GM19438 (cell line): ENCODE measurements around the gene SGK1.
"Not testable (repeated sequence)": the region's sequence is repeated elsewhere in the genome, so short reads cannot be mapped to it uniquely, and the experiment has no call there.

Experiments used
- ATAC-seq: cut with Tn5 transposase; IDR thresholded peaks from one replicate; pipeline ENCODE4 v1.9.1; 2021; ENCODE audit warnings: low read depth; ENCODE audit not compliant: unreplicated experiment

Gene SGK1

GRCh38 chr6:134195164-134195906, 122.6 kb downstream of the SGK1 start:
- ATAC-seq, result no peak

DNA sequence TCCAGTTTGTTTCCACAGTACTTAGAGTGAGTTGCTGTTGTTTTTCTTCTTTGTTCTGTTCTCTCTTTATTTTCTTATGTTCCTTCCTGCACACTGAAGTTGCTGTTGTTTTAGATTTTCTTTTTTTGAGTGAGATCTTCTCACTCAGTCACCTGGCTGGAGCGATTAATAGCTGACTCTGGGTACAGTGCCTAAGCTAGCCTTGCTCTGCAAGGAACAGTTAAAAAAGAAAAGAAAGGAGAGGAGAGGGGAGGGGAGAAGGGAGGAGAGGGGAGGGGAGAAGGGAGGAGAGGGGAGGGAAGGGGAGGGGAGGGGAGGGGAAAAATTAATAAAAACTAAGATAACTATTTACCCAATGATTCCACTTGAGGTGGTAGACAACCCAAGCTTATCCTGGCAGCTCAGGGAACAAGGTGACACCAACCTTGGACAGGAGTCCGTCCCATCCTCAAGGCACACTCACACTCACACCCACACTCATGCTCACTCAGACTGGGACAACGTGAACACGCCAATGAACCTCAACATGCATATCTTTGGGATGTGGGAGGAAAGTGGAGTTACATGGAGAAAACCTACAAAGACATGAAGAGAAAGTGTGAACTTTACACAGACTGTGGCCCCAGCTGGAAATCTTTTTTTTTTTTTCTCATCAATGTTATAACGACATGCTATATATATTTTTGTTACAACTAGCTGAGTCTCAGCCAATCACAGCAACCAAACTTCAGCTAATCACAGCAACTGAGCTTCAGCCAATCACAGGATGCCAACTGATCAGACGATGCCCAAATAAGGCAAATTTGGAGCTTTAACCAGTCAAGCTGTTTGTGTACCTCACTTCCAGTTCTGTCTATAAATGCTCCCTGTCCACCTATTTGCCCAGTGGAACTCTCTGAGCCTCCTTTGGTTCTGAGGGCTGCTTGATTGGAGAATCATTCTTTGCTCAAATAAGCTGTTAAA, 124.1 kb downstream of the SGK1 start:
- ATAC-seq, result no peak

- ATAC-seq, result not testable (repeated sequence)
Measured at GRCh38 chr6:134192609-134193008, 125.3 kb downstream of the SGK1 start.

DNA sequence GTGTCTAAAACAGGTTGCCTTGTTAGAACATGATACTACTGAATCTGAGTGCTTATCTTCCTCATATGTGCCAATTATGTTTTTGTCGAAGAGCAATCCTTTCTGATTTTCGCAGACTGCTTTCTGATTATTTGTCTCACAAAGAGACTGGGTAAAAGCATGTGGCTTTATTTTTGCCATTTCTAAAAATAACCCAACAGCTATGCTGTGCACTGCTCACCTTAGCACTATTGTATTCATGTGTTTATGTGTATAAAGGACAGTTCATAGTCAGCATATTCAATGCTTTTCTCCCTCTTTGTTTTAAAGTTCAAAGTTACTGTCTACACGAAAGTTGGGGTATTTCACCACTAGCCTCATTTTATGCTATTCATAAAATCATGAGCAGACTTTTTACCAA, 127.0 kb downstream of the SGK1 start:
- no peak for ATAC-seq

DNA sequence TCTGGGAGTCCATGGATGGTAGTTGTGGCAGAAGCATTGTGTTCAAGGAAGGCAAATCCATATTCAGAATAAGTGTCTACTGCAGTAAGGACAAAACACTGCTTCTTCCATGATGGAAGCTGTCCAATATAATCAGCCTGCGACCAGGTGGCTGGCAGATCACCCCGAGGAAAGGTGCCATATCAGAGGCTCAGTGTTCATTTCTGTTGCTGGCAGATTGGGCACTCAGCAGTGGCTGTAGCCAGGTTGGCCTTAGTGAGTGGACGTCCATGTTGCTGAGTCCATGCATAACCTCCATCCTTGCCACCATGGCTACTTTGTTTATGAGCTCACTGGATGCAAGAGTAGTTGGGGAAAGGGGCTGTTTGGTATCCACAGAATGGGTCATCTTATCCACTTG, 130.2 kb downstream of the SGK1 start:
- no peak for ATAC-seq

DNA sequence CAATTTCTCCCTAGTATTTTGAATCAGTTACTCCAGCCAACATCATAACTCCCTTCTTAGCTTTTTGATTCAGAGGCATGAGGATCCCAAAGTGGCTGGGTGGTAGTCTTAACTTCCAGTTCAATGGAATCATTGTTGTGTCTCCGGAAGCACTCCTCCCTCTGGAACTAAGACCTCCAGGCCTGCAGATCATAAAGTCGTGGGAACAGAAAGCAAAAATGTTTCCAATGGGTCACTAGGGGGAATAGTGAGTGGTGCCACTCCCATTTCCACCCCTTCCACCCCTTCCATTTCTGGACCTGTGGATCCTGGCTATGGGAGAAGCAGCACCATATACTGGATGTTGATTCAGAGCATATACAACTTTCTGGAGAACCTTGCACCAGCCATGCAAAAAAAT, 130.8 kb downstream of the SGK1 start:
- no peak for ATAC-seq

GRCh38 chr6:134186355-134186754, 131.6 kb downstream of the SGK1 start:
- no peak for ATAC-seq

DNA sequence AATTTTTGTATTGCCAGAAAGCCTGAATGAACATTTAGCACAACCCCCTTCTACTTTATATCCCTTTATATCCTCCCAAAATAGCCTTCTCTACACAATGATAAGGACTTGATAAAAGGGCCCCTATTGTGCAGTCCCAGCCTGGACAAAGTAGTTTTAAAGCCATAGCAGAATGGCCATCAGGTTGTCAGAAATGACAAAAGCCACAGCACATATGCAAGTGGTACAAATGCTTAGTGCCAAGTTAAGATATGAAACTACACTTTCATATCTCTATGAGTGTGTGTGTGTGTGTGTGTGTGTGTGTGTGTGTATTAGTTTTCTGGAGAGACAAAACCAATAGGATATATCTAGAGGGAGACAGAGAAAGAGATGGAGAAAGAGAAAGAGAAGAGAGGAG, 132.6 kb downstream of the SGK1 start:
- no peak for ATAC-seq

GRCh38 chr6:134183844-134184243, 134.1 kb downstream of the SGK1 start:
- ATAC-seq, result no peak

DNA sequence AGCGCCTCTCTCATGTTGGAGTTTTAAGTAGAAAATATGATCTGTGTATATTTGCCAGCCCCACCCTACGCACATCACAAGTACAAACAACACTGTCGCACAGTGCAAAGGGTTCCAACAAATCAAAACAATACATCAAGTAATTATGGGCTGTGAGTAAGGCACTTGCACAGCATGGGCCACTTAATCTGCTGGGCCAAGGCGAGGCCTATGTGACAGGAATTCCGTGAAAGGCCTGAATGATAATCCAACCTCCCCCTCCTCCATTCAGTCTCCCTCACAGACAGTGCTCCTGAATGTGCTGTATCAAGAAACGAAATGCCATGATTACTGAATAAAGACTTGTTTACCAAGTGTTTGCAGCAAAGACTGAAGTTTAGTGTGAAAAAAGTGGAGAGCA, 135.4 kb downstream of the SGK1 start:
- no peak for ATAC-seq

- ATAC-seq, result not testable (repeated sequence)
Measured at GRCh38 chr6:134181726-134182125, 136.2 kb downstream of the SGK1 start.

DNA sequence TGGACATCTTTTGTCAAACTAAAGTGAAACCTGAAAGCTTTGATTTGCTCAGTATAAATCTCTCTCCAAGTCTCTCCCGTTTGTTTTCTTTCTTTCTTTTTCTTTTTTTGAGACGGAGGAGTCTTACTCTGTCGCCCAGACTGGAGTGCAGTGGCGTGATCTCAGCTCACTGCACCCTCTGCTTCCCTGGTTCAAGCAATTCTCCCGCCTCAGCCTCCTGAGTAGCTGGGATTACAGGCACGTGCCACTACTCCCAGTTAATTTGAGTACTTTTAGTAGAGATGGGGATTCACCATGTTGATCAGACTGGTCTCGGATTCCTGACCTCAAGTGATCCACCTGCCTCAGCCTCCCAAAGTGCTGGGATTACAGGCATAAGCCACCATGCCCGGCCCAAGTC, 136.7 kb downstream of the SGK1 start:
- ATAC-seq, result not testable (repeated sequence)

- not testable (repeated sequence) for ATAC-seq
Measured at GRCh38 chr6:134180540-134180939, 137.4 kb downstream of the SGK1 start.

DNA sequence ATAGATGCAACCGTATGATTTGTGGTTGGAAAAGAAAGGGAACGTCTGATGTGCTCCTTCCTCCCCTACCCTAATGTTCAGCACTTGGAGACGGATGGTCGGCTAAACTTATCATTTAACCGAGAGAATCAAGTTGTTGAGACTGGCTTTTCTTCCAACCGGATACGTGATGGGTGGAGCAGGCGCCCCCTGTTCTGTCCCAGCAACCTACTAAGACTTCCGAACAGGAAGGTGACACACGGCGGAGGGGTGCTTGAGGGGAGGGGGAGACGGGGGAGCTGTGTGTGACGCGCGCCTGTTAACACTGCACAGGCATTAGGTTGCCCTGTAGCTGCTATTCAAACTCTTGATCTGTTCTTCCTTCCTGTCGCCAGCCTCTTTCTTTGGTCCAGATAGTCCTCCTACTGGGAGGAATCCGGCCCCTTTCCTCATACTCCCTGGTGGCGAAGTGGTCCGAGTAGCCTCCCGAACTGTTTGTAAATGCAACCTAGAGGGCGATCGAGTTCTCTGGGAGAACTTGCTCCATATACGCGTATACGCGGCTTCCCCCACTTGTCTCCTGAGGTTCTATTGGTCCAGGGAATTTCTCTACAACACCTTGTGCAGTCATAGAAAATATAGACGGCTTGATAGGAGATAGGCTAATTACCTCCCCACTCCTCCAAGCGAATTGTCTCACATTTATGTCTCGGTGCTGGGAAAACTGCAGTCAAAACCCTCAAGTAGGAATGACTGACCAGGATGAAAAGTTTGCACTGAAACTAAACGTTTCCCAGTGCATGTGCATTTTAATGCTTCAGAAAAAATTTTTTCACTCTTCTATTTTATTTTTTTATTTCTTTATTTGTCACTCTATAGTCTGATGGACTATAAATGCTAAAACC, 139.5 kb downstream of the SGK1 start:
- ATAC-seq, result peak; percentile 31

DNA sequence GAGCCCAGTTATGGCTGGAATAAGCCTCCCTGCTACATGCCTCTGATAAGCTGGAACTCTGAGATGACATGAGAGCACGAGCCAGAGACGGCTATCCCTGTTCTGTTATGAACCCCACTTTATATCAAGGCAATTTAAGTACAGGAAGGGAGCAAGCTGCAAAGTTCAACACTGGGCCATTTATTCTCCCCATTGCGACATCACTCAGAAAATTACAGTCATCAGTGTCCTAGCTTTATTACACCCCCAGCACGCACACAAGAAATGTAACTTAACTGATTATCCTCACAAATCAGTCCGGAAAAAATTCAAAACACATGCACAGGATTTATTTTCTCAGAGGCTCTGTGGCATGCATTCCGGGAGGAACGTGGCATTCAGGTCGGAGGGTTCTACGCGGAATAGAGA, 140.2 kb downstream of the SGK1 start:
- ATAC-seq, result no peak

DNA sequence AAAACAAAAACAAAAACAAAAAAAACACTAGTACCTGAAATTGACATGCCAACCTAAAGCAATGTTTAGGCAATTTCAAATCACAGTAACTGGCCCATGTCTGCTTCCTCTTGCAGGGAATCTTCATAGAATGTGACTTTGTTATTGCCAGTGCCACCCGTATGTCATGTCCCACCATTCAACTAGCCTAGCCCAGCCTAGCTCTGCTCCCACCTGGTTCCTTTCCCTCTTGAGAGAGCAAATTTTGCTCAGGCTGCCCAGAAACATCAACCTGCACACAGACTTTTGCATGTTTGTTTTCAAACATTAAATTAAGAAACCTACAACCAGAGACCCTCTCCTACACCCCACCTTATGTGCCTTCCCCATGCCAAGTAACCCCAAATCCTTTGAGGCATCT, 140.7 kb downstream of the SGK1 start:
- ATAC-seq, result no peak

DNA sequence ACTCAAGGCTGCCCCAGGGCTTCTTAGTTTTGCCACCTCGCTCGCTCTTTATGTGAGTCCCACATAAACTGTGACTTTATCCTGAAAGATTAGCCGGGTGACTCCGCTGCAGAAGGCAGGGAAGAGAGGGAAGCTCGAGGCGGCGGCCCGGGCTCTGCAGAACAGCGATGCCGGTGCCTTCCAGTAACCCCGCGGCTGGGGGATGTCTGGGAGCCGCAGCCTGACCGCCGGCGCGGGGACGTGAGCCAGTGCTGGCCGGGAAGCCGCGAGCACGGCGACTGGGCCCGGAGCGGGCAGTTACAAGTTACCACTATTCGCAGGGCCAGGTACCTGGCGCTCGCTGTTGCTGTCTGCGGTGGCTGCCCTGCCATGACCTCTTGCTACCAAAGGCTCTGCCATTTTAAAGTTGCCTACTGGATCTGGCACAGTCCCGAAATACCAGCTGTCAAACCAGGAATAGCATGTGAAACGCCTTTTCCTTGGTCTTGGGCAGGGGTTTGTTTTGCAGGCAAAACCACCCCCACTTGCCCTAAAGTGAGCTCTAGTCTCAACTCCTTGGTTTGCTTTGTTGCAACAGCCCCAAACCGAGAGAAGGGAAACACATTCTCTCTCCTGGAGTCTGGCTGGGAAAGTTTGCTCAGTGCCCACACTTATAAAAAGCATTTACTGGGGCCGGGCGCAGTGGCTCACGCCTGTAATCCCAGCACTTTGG, 141.5 kb downstream of the SGK1 start:
- ATAC-seq, result no peak

- ATAC-seq, result peak; percentile 12
Measured at GRCh38 chr6:134175532-134176263, 142.2 kb downstream of the SGK1 start.
